Naive B cell (primary cell): ENCODE data around the gene PRKCB. TPM values are rescaled to one million over a fixed set of nuclear protein-coding genes. Genes with fewer than 3 reads are reported as not detected.
A peak's percentile ranks its signal among the peaks of the same experiment; 100 is the strongest.

Experiments used
- ATAC-seq, 2 donors: fragments of 150-1000 bp; cut with Tn5 transposase; 2 replicates each; pipeline ENCODE4 v1.10.0; 2021; ENCODE audit warnings: low read depth in 2 of 2, mild to moderate bottlenecking in 2 of 2, moderate library complexity in 2 of 2
- DNase-seq: peaks from one replicate; pipeline ENCODE4 v3.0.0; 2022
- H3K27ac Mint-ChIP-seq, 6 donors: one replicate each; pipeline ENCODE4 v1.8.0; 2020 to 2022; ENCODE audit warnings: mild to moderate bottlenecking in 6 of 6, mixed read lengths in 6 of 6, moderate library complexity in 5 of 6, inconsistent platforms in 2 of 6
- H3K27me3 Mint-ChIP-seq, 3 donors: one replicate each; pipeline ENCODE4 v1.8.0; 2021 to 2022; ENCODE audit warnings: mixed read lengths in 3 of 3, mild to moderate bottlenecking in 1 of 3
- H3K36me3 Mint-ChIP-seq, 2 donors: one replicate each; pipeline ENCODE4 v1.8.0; 2020 to 2022; ENCODE audit warnings: mixed read lengths in 2 of 2, inconsistent platforms in 1 of 2, mild to moderate bottlenecking in 1 of 2
- H3K4me1 Mint-ChIP-seq, 3 donors: one replicate each; pipeline ENCODE4 v1.8.0; 2020 to 2022; ENCODE audit warnings: mixed read lengths in 3 of 3, inconsistent platforms in 1 of 3, mild to moderate bottlenecking in 1 of 3, moderate library complexity in 1 of 3
- H3K4me3 Mint-ChIP-seq, 8 donors: one replicate each; pipeline ENCODE4 v1.8.0; 2020 to 2022; ENCODE audit warnings: mild to moderate bottlenecking in 8 of 8, mixed read lengths in 8 of 8, moderate library complexity in 8 of 8, inconsistent platforms in 2 of 8
- H3K9me3 Mint-ChIP-seq, 7 donors: one replicate each; pipeline ENCODE4 v1.8.0; 2020 to 2022; ENCODE audit warnings: mixed read lengths in 7 of 7, mild to moderate bottlenecking in 5 of 7, inconsistent platforms in 2 of 7, moderate library complexity in 1 of 7
- polyA plus RNA-seq, 6 donors: library from polyadenylated mRNA; unstranded; fragments of 300-500 nt; fragmentation: Illumina TruSeq; gene quantifications; one replicate each; pipeline ENCODE4 v1.2.3, GENCODE V29; 2021; ENCODE audit warnings: low read depth in 6 of 6

PRKCB gene
- polyA plus RNA-seq, 6 donors from 2014 or later: 213 to 344 (median 285) TPM

DNA sequence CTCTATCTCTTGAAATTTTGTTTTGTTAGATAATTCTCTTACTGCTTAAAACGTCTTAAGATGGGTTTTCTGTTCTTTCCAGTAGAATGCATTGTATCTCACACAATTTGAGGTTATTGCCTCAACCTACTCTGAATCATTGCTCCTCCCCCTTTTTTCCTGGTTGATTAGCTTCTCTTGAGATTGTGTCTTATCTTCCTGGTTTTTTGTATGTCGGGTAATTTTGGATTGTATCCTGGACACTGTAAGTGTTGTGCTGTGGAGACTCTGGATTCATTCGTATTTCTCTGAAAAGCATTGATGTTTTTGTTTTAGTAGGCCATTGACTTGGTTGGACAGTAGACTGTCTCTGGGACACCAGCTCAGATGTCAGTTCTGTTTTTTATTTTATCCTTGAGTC is 26.1 kb downstream of the PRKCB start:
- ATAC-seq (no peak), DNase-seq (no peak)
- Mint-ChIP-seq H3K4me1 (peaks cover 71 to 93% (median 77%) of the 10 kb centered on the region in 3 donors), H3K27me3 (no peaks in the 10 kb centered on the region), H3K36me3 (peaks cover 0 to 5% of the 10 kb centered on the region in 2 donors), H3K27ac (peak overlapping the region in 5 of 6 donors; percentile 17 to 79 (median 57)), H3K4me3 (peak overlapping the region in 6 of 8 donors; percentile 15 to 63 (median 50)), H3K9me3 (no peaks in the 10 kb centered on the region)

DNA sequence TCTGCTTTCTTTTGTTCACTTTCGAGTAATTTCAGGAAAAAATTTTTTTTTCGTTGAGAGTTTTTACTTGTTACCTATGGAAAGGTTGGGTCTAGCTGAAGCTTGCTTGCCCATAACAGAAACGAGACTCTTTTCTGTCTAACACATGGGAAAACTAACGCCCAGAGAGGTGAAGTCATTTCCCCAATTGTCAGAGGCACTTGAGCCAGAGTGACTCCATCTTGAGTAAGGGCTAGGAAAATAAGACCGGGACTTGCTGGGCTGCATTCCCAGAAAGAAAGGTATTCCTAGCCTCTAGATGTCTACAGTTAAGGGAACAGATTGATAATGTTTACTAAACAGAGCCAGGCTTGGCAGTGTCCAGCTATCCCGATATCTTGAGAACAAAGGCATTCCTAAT is 26.8 kb downstream of the PRKCB start:
- H3K4me3 Mint-ChIP-seq: peak overlapping the region in 3 of 8 donors; percentile 19 to 63 (median 59)
- H3K27ac Mint-ChIP-seq: peak overlapping the region in 3 of 6 donors; percentile 15 to 77 (median 42)
- peaks cover 71 to 93% (median 77%) of the 10 kb centered on the region in 3 donors for H3K4me1 Mint-ChIP-seq

DNA sequence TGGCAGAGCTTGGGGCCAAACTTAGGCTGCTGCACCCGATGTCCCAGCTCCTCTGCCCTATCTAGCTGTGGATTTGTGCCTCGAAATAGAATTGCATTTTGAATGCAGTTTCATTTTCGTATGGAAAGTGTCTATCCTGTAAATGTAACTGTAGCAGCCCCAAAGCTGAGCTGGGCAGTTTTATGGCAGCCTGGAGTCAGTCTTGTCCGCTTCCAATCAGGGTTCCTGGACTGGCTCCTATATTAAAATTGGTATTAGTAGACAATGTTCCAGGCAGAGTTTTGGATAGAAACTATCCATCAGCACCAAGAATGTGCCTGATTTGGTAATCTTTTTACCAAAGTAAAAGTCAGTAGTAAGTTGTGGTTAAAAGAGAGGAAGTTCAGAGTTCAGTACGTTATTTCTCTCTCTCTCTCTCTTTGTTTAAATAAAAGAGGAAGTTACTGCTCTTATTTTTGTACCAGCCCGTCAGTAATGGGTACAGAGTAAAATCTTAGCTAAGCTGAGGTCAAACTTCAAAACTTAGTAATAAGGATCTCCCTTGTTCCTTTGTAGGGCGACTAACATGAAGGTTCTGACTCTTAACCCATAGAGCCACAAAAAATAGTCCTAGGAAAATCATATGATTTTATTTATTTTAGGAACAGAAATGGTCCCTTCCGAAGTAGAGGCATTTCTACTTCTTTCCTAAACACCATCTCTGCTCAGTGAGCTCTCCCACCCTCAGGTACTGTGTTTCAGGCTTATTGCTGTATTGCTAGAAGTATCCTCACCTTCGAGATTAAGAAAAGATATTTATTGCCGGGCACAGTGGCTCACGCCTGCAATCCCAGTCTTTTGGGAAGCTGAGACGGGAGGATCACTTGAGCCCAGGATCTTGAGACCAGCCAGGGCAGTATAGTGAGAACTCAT is 28.0 kb downstream of the PRKCB start:
- Mint-ChIP-seq H3K9me3 (no peaks in the 10 kb centered on the region), H3K27me3 (no peaks in the 10 kb centered on the region), H3K4me3 (peak overlapping the region; percentile 82 to 96 (median 90)), H3K36me3 (peaks cover 0 to 5% of the 10 kb centered on the region in 2 donors), H3K4me1 (peaks cover 71 to 93% (median 77%) of the 10 kb centered on the region in 3 donors), H3K27ac (peak overlapping the region; percentile 92 to 98 (median 96))
- ATAC-seq (peak; percentile 91 to 92), DNase-seq (peak; percentile 73)

More for the DNA sequence above, 26.8 kb downstream of the PRKCB start:
- Mint-ChIP-seq H3K27me3 (no peaks in the 10 kb centered on the region), H3K9me3 (no peaks in the 10 kb centered on the region), H3K36me3 (peaks cover 0 to 5% of the 10 kb centered on the region in 2 donors)
- ATAC-seq: no peak
- no peak for DNase-seq

DNA sequence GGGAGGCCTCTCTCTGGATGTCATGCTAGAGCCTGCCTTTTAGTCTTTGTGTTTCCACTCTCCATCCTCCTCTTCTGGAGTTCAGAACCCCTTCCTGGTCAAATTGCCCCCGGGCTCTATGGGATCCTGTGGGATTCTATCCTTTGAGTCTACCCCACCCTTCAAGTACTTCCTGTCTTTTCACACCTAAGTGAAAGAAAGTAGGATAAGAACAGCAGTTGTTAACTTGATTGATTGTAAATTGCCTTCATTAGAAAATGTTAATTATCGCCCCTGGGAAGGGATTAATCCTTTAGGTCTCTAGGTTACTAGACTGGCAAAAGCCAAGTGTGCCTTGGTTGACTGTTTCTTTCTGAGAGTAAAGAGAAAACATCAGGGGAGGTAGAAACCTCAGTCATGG is 30.1 kb downstream of the PRKCB start:
- peaks cover 0 to 4% of the 10 kb centered on the region in 2 donors for H3K36me3 Mint-ChIP-seq
- H3K9me3 Mint-ChIP-seq: no peaks in the 10 kb centered on the region
- peaks cover 66 to 93% (median 77%) of the 10 kb centered on the region in 3 donors for H3K4me1 Mint-ChIP-seq
- no peak for ATAC-seq
- no peak for DNase-seq
- no peaks in the 10 kb centered on the region for H3K27me3 Mint-ChIP-seq
- peak overlapping the region; percentile 23 to 86 (median 67) for H3K4me3 Mint-ChIP-seq
- peak overlapping the region; percentile 18 to 97 (median 83) for H3K27ac Mint-ChIP-seq

DNA sequence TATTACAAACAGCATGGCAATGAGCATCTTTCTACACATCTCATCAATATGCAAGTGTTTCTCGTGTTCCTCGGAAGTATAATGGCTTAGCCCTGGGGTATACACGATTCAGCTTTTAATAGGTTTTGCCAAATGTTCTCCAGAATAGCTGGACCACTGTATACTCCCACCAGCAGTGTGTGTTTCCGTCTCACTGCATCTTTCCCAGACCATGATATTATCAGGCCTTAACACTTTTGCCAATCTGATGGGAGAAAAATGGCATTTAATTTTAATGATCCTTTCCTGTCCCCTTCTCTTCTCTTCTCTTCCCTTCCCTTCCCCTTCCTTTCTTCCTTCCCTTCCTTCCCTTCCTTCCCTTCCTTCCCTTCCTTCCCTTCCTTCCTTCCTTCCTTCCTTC is 30.8 kb downstream of the PRKCB start:
- H3K27ac Mint-ChIP-seq: peak overlapping the region in 5 of 6 donors; percentile 74 to 97 (median 92)
- no peaks in the 10 kb centered on the region for H3K27me3 Mint-ChIP-seq
- DNase-seq: no peak
- peak overlapping the region in 4 of 8 donors; percentile 25 to 86 (median 62) for H3K4me3 Mint-ChIP-seq
- H3K9me3 Mint-ChIP-seq: no peaks in the 10 kb centered on the region
- peaks cover 71 to 94% (median 84%) of the 10 kb centered on the region in 3 donors for H3K4me1 Mint-ChIP-seq
- peaks cover 0 to 4% of the 10 kb centered on the region in 2 donors for H3K36me3 Mint-ChIP-seq
- ATAC-seq: no peak

DNA sequence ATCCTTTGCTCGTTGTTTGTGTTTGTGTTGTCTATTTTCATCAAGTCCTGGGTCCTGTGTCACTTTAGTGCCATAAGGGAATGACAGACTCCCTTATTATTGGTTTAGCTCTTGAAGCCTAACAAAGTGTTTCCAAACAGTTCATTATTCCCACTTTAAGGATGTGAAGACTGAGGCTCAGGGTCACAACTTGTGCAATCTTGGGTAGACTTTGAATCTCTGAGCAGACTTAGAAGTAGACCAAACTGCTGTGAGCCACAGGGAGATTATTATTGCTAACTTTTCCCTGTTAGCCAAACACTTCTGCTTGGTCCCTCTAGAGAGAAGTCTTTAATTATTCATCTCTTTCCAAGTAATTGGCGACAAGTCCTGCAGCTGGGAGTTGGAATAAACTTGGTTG is 31.8 kb downstream of the PRKCB start:
- no peak for DNase-seq
- Mint-ChIP-seq H3K9me3 (no peaks in the 10 kb centered on the region), H3K27ac (peak overlapping the region in 4 of 6 donors; percentile 75 to 92 (median 87)), H3K4me1 (peaks cover 74 to 93% (median 84%) of the 10 kb centered on the region in 3 donors), H3K36me3 (peaks cover 0 to 4% of the 10 kb centered on the region in 2 donors), H3K4me3 (peak overlapping the region in 3 of 8 donors; percentile 29 to 86 (median 56)), H3K27me3 (no peaks in the 10 kb centered on the region)
- ATAC-seq: no peak

DNA sequence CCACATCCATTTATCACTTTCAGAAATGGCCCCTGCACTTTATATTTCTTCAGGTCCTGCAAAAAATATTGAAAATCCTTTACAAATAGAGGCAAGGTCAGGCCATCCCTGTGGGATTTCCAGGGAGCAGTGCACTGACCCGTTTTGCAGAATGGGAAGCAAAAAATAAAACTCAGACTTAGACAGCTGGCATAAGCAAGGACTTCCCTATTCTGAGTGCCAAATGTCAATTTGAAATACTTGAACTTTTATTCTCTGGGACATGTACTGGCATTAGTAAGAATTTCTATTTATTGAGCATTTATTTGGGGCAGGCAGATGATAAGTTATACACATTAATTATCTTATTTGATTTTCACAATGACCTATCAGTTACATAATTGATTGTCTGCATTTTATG is 32.4 kb downstream of the PRKCB start:
- Mint-ChIP-seq H3K9me3 (no peaks in the 10 kb centered on the region), H3K27ac (peak overlapping the region in 5 of 6 donors; percentile 11 to 92 (median 62)), H3K4me1 (peaks cover 75 to 92% (median 83%) of the 10 kb centered on the region in 3 donors), H3K27me3 (no peaks in the 10 kb centered on the region), H3K4me3 (peak overlapping the region in 6 of 8 donors; percentile 13 to 79 (median 64)), H3K36me3 (peaks cover 0 to 4% of the 10 kb centered on the region in 2 donors)
- ATAC-seq (no peak), DNase-seq (no peak)

DNA sequence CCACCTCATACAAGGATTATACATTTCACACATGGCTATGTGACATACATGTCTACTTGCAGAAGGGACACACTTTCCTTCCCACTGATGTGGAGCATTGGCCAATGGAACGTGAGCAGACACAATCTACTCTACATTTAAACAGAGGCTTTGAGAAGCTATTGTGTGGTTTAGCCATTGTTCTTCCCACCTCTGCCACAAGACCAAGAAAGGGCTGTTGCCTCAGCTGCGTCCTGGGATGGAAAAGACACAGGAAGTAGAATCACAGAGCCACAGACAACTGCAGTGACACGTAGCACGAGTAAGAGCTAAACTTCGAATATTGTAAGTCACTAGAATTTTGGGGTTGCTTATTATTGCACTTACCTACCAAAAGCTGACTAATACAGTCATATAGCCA is 33.3 kb downstream of the PRKCB start:
- H3K36me3 Mint-ChIP-seq: peaks cover 0 to 4% of the 10 kb centered on the region in 2 donors
- peak in 1 of 2 donors; percentile 14 for ATAC-seq
- H3K27me3 Mint-ChIP-seq: no peaks in the 10 kb centered on the region
- no peaks in the 10 kb centered on the region for H3K9me3 Mint-ChIP-seq
- H3K27ac Mint-ChIP-seq: peak overlapping the region in 4 of 6 donors; percentile 60 to 86 (median 72)
- peaks cover 73 to 92% (median 84%) of the 10 kb centered on the region in 3 donors for H3K4me1 Mint-ChIP-seq
- no peak for DNase-seq
- H3K4me3 Mint-ChIP-seq: peak overlapping the region in 7 of 8 donors; percentile 13 to 74 (median 69)

DNA sequence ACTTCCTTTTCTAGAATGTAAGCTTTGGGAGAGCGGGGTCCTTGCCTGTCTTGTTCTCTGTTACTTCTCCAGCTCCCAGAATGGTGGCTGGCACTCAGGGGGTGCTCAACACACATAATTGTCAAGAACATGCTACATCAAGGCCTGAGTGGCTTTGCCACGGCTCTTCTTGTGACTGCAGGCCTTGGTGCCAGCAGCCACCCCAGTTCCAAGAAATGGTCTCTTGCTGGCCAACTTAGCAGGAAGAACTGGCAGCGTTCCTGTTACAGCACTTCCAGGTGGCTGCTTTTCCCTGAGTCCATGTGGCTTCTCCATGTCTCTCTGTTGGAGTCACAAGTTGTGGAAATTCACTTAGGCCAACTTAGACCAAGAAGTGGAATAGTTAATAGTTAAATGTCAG is 36.1 kb downstream of the PRKCB start:
- H3K27ac Mint-ChIP-seq: peak overlapping the region in 3 of 6 donors; percentile 5 to 94 (median 56)
- no peaks in the 10 kb centered on the region for H3K27me3 Mint-ChIP-seq
- H3K9me3 Mint-ChIP-seq: no peaks in the 10 kb centered on the region
- ATAC-seq (no peak), DNase-seq (no peak)
- H3K36me3 Mint-ChIP-seq: peaks cover 0 to 4% of the 10 kb centered on the region in 2 donors
- peaks cover 65 to 91% (median 80%) of the 10 kb centered on the region in 3 donors for H3K4me1 Mint-ChIP-seq
- peak overlapping the region in 6 of 8 donors; percentile 12 to 61 (median 43) for H3K4me3 Mint-ChIP-seq

DNA sequence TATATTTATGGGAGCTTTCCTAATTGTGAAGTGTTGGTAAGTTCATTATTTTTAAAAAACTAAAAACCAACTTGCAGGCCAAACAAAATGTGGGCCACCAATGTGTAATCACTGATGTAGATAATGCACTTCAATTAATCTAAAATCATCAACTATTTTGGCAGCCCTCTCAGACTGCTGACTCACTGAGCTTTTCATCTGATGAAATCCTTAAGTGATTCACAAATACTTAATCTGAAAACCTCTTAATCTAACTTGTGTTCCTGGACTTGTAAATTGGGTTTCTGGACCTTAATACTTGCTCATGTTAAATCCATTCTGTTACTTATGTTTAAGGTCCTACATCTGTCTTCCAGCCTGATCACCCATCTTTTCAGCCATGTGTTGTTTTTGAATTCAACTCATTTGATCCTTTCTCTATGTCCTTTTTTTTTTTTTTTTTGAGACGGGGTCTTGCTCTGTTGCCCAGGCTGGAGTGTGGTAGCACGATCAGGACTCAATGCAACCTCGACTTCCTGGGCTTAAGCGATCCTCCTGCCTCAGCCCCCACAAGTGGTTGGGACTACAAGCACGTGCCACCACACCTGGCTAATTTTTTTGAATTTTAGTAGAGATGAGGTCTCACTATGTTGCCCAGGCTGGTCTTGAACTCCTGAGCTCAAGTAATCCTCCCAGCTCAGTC is 39.0 kb downstream of the PRKCB start:
- peak overlapping the region in 6 of 8 donors; percentile 9 to 77 (median 42) for H3K4me3 Mint-ChIP-seq
- no peaks in the 10 kb centered on the region for H3K27me3 Mint-ChIP-seq
- no peaks in the 10 kb centered on the region for H3K36me3 Mint-ChIP-seq
- peaks cover 63 to 91% (median 81%) of the 10 kb centered on the region in 3 donors for H3K4me1 Mint-ChIP-seq
- no peaks in the 10 kb centered on the region for H3K9me3 Mint-ChIP-seq
- H3K27ac Mint-ChIP-seq: peak overlapping the region in 4 of 6 donors; percentile 64 to 72 (median 67)
- DNase-seq (no peak), ATAC-seq (no peak)

DNA sequence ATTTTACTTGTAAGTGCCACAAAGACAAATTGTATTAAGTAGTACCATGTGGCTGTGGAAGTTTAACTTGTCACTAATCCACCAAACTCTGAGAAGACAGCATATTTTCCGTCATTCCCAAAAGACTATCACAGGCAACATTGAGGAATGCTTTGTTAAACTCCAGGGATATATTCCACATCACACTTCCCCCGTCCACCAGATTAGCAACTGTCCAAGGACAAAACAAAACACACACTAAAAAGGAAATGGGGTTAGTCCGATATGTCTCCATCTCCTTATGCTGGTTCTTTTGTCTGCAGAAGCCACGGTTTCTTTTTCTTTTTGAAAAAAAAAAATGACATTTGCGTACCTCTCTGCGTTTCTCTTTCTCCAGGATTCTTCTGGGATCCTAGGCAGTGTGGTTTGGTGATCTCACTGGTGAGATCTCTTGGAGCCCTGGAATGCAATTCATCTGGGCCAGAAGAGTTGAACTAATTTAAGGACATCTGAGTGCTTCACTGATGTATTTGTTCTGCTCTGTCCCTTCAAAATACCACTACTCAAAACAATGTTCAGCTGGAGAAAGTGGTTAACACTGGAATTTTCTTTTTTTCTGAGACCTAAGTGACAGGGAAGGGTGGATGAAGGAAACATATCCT is 40.6 kb downstream of the PRKCB start:
- Mint-ChIP-seq H3K27me3 (no peaks in the 10 kb centered on the region), H3K9me3 (no peaks in the 10 kb centered on the region), H3K4me3 (peak overlapping the region in 3 of 8 donors; percentile 37 to 47 (median 38)), H3K27ac (peak overlapping the region; percentile 33 to 86 (median 74)), H3K4me1 (peaks cover 68 to 91% (median 83%) of the 10 kb centered on the region in 3 donors), H3K36me3 (no peaks in the 10 kb centered on the region)
- no peak for DNase-seq
- ATAC-seq: no peak

DNA sequence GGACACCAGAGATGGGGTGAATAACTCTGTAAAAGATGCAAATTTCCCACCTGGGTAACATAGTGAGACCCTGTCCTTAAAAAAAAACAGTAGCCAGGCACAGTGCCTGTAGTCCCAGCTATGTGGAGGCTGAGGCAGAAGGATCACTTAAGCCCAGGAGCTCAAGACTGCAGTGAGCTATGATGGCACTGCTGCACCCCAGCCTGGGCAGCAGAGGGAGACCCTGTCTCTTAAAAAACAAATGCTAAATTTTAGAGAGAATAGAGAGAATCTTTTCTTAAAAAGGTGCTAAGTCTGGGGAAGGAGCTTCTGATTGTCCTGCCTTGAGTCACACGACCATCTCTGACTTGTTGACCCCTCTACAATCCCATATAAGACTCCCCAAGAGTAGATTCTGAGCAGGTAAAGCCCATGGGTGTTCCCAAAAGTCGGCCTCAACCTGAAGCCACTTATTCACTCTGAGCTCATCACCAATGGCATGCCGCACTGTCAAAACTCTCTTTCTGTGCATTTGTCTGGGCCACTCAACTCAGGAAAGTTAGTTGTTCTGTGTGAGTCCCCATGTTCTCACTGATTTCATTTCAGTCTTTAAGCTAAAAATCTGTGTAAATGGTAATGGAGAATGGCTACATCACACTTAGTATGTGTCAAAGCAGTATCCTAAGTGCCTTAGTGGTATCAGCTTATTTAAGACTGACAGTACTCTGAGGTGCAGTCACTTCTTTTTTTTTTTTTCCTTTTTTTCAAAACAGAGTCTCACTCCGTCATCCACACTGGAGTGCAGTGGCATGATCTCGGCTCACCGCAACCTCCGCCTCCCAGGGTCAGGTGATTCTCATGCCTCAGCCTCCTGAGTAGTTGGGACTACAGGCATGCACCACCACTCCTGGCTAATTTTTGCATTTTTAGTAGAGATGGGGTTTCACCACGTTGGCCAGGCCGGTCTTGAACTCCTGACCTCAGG is 41.6 kb downstream of the PRKCB start:
- H3K27ac Mint-ChIP-seq: peak overlapping the region in 5 of 6 donors; percentile 65 to 93 (median 76)
- DNase-seq: no peak
- no peaks in the 10 kb centered on the region for H3K36me3 Mint-ChIP-seq
- peak in 1 of 2 donors; percentile 15 for ATAC-seq
- H3K9me3 Mint-ChIP-seq: no peaks in the 10 kb centered on the region
- no peaks in the 10 kb centered on the region for H3K27me3 Mint-ChIP-seq
- H3K4me1 Mint-ChIP-seq: peaks cover 68 to 91% (median 81%) of the 10 kb centered on the region in 3 donors
- H3K4me3 Mint-ChIP-seq: peak overlapping the region in 7 of 8 donors; percentile 3 to 74 (median 60)
